ENCODE results near the gene GADL1. TPM values are rescaled to one million over a fixed set of nuclear protein-coding genes. Genes with fewer than 3 reads are reported as not detected.

Gene GADL1
- total RNA-seq, 1 donor from 2014 or later, result 0.12 TPM

DNA sequence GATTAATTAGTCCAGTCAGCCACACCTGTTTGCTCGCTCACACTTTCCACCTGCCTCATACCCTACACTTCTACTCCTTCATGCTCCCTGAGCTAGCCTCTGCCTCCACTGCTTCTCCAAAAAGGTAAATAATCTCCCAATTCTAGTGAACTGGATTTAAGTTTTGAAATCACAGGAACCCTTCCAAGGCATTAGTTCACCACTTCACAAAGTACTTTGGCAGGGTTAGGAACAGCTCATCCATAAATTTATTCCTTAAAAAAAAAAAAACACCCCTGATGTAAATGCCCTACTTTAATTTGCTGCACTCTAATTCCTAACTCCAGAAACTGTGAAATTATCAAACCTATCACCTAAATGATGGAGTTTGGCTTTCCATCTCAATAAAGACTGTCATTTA is 58.3 kb downstream of the GADL1 start:
- no peaks in the 10 kb centered on the region for H3K4me1 Mint-ChIP-seq
- TF ChIP-seq, protein P1, sequence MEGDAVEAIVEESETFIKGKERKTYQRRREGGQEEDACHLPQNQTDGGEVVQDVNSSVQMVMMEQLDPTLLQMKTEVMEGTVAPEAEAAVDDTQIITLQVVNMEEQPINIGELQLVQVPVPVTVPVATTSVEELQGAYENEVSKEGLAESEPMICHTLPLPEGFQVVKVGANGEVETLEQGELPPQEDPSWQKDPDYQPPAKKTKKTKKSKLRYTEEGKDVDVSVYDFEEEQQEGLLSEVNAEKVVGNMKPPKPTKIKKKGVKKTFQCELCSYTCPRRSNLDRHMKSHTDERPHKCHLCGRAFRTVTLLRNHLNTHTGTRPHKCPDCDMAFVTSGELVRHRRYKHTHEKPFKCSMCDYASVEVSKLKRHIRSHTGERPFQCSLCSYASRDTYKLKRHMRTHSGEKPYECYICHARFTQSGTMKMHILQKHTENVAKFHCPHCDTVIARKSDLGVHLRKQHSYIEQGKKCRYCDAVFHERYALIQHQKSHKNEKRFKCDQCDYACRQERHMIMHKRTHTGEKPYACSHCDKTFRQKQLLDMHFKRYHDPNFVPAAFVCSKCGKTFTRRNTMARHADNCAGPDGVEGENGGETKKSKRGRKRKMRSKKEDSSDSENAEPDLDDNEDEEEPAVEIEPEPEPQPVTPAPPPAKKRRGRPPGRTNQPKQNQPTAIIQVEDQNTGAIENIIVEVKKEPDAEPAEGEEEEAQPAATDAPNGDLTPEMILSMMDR (conservative IDR thresholded peaks at IDR 0.05), result no peak
- H3K9me3 Mint-ChIP-seq, result no peaks in the 10 kb centered on the region
- H3K4me3 Mint-ChIP-seq, result no peak overlapping the region
- H3K36me3 Mint-ChIP-seq (ENCODE audit: low read depth), result no peaks in the 10 kb centered on the region
- H3K27ac Mint-ChIP-seq (ENCODE audit: unreplicated experiment), result no peak overlapping the region
- H3K27me3 Mint-ChIP-seq (ENCODE audit: low read depth), result no peaks in the 10 kb centered on the region
- DNase-seq (ENCODE audit: low read depth, low spot score), result no peak

DNA sequence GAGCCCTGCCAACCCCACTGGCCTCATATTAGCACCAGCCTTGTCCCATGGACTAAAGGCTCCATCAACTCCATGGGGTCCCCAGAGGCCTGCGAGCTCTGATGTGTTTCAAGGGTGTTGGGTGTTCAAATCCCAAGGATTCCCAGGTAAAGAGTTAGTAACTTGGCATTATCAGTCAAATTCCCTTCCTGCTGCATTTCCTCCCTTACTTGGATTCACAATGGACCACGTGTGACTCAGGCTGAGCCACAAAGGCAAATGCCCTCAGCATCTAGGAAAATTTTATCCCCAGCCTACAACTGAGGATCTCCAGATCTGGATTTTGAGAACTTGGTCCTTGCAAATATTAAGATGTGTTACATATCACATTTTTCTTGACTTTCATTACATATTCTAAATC is 58.8 kb downstream of the GADL1 start:
- TF ChIP-seq, protein P1 (conservative IDR thresholded peaks at IDR 0.05), result no peak
- DNase-seq (ENCODE audit: low read depth, low spot score), result no peak
- Mint-ChIP-seq H3K27ac (ENCODE audit: unreplicated experiment) (no peak overlapping the region), H3K36me3 (ENCODE audit: low read depth) (no peaks in the 10 kb centered on the region), H3K27me3 (ENCODE audit: low read depth) (no peaks in the 10 kb centered on the region), H3K9me3 (no peaks in the 10 kb centered on the region), H3K4me3 (no peak overlapping the region), H3K4me1 (no peaks in the 10 kb centered on the region)

DNA sequence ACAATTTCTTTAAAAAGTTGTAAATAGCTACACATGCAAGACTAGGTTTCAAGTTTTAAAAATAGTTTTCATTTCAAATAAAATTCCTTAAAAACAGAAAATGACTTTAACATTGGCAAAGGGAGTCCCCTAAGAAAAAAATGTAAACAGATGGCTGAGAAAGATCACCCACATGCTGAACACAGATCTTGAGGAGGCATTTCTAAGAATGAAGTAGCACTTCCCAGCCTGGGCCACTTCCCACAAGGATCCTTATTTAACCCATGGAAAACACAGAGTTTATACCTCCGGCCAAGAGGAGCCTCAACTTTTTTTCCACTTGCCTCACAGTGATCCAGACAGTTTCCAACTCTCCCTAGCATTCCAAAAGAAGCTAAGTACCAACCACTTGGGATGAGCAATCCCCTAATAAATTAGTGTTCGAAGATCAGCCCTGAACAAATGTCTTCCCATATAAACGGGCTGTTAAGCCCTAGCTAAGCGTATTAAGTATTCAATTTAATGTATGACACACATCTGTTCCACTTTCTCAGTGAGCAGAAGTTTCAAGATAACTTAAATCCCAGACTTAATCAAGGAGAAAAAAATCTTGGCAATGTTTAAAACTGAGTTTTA is 61.4 kb downstream of the GADL1 start:
- H3K4me1 Mint-ChIP-seq, result no peaks in the 10 kb centered on the region
- H3K27me3 Mint-ChIP-seq (ENCODE audit: low read depth), result no peaks in the 10 kb centered on the region
- DNase-seq (ENCODE audit: low read depth, low spot score), result no peak
- H3K36me3 Mint-ChIP-seq (ENCODE audit: low read depth), result no peaks in the 10 kb centered on the region
- TF ChIP-seq, protein P1 (conservative IDR thresholded peaks at IDR 0.05), result no peak
- H3K9me3 Mint-ChIP-seq, result no peaks in the 10 kb centered on the region
- H3K27ac Mint-ChIP-seq (ENCODE audit: unreplicated experiment), result no peak overlapping the region
- no peak overlapping the region for H3K4me3 Mint-ChIP-seq

- TF ChIP-seq, protein P1 (conservative IDR thresholded peaks at IDR 0.05), result no peak
- Mint-ChIP-seq H3K36me3 (ENCODE audit: low read depth) (no peaks in the 10 kb centered on the region), H3K27ac (ENCODE audit: unreplicated experiment) (no peak overlapping the region), H3K4me3 (no peak overlapping the region), H3K27me3 (ENCODE audit: low read depth) (no peaks in the 10 kb centered on the region), H3K9me3 (no peaks in the 10 kb centered on the region), H3K4me1 (no peaks in the 10 kb centered on the region)
- DNase-seq (ENCODE audit: low read depth, low spot score), result no peak
Measured at GRCh38 chr3:30827080-30827479, 67.4 kb downstream of the GADL1 start.

DNA sequence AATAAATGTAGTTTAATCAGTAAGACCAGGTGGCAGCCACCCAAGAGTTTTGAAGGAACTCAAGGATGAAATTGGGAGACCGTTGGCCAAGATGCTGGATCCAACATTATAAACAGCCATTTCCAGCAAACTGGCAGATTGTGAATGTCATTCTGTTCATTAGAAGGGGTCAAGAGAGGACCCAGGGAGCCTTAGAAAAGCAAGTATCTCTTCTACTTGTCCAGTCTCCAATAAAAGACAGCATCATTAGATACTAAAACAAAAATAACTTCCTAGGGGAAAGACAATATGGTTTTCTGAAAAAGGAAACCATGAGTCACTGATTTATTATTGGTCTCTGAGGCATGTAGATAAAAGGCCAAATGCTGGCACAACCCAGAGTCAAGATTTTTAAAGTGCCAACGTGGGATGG is 67.9 kb downstream of the GADL1 start:
- TF ChIP-seq, protein P1 (conservative IDR thresholded peaks at IDR 0.05), result no peak
- Mint-ChIP-seq H3K4me1 (no peaks in the 10 kb centered on the region), H3K4me3 (no peak overlapping the region), H3K27ac (ENCODE audit: unreplicated experiment) (no peak overlapping the region), H3K9me3 (no peaks in the 10 kb centered on the region), H3K36me3 (ENCODE audit: low read depth) (no peaks in the 10 kb centered on the region), H3K27me3 (ENCODE audit: low read depth) (no peaks in the 10 kb centered on the region)
- no peak for DNase-seq (ENCODE audit: low read depth, low spot score)
